ENCODE measurements around the gene PDZRN4.

The PDZRN4 gene

GRCh38 chr12:41193311-41193710 is 5.2 kb downstream of the PDZRN4 start:
- Mint-ChIP-seq H3K9me3 (ENCODE audit: low read depth) (no peaks in the 10 kb centered on the region), H3K4me1 (ENCODE audit: low read depth) (peaks cover 3% of the 10 kb centered on the region), H3K36me3 (no peaks in the 10 kb centered on the region), H3K27me3 (peaks cover 23% of the 10 kb centered on the region), H3K27ac (no peak overlapping the region), H3K4me3 (no peak overlapping the region)

GRCh38 chr12:41202051-41202450 is 13.9 kb downstream of the PDZRN4 start:
- no peaks in the 10 kb centered on the region for H3K9me3 Mint-ChIP-seq (ENCODE audit: low read depth)
- H3K4me1 Mint-ChIP-seq (ENCODE audit: low read depth), result no peaks in the 10 kb centered on the region
- H3K36me3 Mint-ChIP-seq, result no peaks in the 10 kb centered on the region
- H3K27ac Mint-ChIP-seq, result no peak overlapping the region
- H3K4me3 Mint-ChIP-seq, result no peak overlapping the region
- peaks cover 2% of the 10 kb centered on the region for H3K27me3 Mint-ChIP-seq

- Mint-ChIP-seq H3K27me3 (no peaks in the 10 kb centered on the region), H3K36me3 (no peaks in the 10 kb centered on the region), H3K27ac (no peak overlapping the region), H3K4me3 (no peak overlapping the region), H3K4me1 (ENCODE audit: low read depth) (no peaks in the 10 kb centered on the region), H3K9me3 (ENCODE audit: low read depth) (no peaks in the 10 kb centered on the region)
Observed at GRCh38 chr12:41205070-41205709, 17.1 kb downstream of the PDZRN4 start.

GRCh38 chr12:41206298-41206697 is 18.2 kb downstream of the PDZRN4 start:
- Mint-ChIP-seq H3K27ac (no peak overlapping the region), H3K27me3 (no peaks in the 10 kb centered on the region), H3K9me3 (ENCODE audit: low read depth) (no peaks in the 10 kb centered on the region), H3K4me1 (ENCODE audit: low read depth) (no peaks in the 10 kb centered on the region), H3K4me3 (no peak overlapping the region), H3K36me3 (no peaks in the 10 kb centered on the region)

GRCh38 chr12:41211448-41211847 is 23.3 kb downstream of the PDZRN4 start:
- Mint-ChIP-seq H3K27ac (no peak overlapping the region), H3K4me1 (ENCODE audit: low read depth) (no peaks in the 10 kb centered on the region), H3K36me3 (no peaks in the 10 kb centered on the region), H3K27me3 (peaks cover 10% of the 10 kb centered on the region), H3K9me3 (ENCODE audit: low read depth) (no peaks in the 10 kb centered on the region), H3K4me3 (no peak overlapping the region)

GRCh38 chr12:41212625-41213024 is 24.5 kb downstream of the PDZRN4 start:
- Mint-ChIP-seq H3K27me3 (peaks cover 10% of the 10 kb centered on the region), H3K27ac (no peak overlapping the region), H3K4me3 (no peak overlapping the region), H3K4me1 (ENCODE audit: low read depth) (no peaks in the 10 kb centered on the region), H3K36me3 (no peaks in the 10 kb centered on the region), H3K9me3 (ENCODE audit: low read depth) (no peaks in the 10 kb centered on the region)

- no peaks in the 10 kb centered on the region for H3K4me1 Mint-ChIP-seq (ENCODE audit: low read depth)
- H3K4me3 Mint-ChIP-seq, result no peak overlapping the region
- H3K27ac Mint-ChIP-seq, result no peak overlapping the region
- no peaks in the 10 kb centered on the region for H3K36me3 Mint-ChIP-seq
- H3K9me3 Mint-ChIP-seq (ENCODE audit: low read depth), result no peaks in the 10 kb centered on the region
- peaks cover 10% of the 10 kb centered on the region for H3K27me3 Mint-ChIP-seq
Observed at GRCh38 chr12:41213107-41213506, 25.0 kb downstream of the PDZRN4 start.

GRCh38 chr12:41213648-41214047 is 25.5 kb downstream of the PDZRN4 start:
- peaks cover 10% of the 10 kb centered on the region for H3K27me3 Mint-ChIP-seq
- no peak overlapping the region for H3K4me3 Mint-ChIP-seq
- no peak overlapping the region for H3K27ac Mint-ChIP-seq
- no peaks in the 10 kb centered on the region for H3K36me3 Mint-ChIP-seq
- H3K4me1 Mint-ChIP-seq (ENCODE audit: low read depth), result no peaks in the 10 kb centered on the region
- H3K9me3 Mint-ChIP-seq (ENCODE audit: low read depth), result no peaks in the 10 kb centered on the region

- Mint-ChIP-seq H3K27me3 (peaks cover 6% of the 10 kb centered on the region), H3K4me1 (ENCODE audit: low read depth) (no peaks in the 10 kb centered on the region), H3K36me3 (no peaks in the 10 kb centered on the region), H3K4me3 (no peak overlapping the region), H3K9me3 (ENCODE audit: low read depth) (no peaks in the 10 kb centered on the region), H3K27ac (no peak overlapping the region)
Observed at GRCh38 chr12:41217727-41218126, 29.6 kb downstream of the PDZRN4 start.

GRCh38 chr12:41220931-41221330 is 32.8 kb downstream of the PDZRN4 start:
- H3K4me1 Mint-ChIP-seq (ENCODE audit: low read depth), result no peaks in the 10 kb centered on the region
- no peaks in the 10 kb centered on the region for H3K36me3 Mint-ChIP-seq
- H3K9me3 Mint-ChIP-seq (ENCODE audit: low read depth), result no peaks in the 10 kb centered on the region
- H3K27ac Mint-ChIP-seq, result no peak overlapping the region
- H3K27me3 Mint-ChIP-seq, result no peaks in the 10 kb centered on the region
- no peak overlapping the region for H3K4me3 Mint-ChIP-seq

GRCh38 chr12:41221491-41221890 is 33.4 kb downstream of the PDZRN4 start:
- H3K9me3 Mint-ChIP-seq (ENCODE audit: low read depth), result no peaks in the 10 kb centered on the region
- no peak overlapping the region for H3K27ac Mint-ChIP-seq
- no peak overlapping the region for H3K4me3 Mint-ChIP-seq
- no peaks in the 10 kb centered on the region for H3K27me3 Mint-ChIP-seq
- no peaks in the 10 kb centered on the region for H3K4me1 Mint-ChIP-seq (ENCODE audit: low read depth)
- H3K36me3 Mint-ChIP-seq, result no peaks in the 10 kb centered on the region

- Mint-ChIP-seq H3K36me3 (no peaks in the 10 kb centered on the region), H3K27me3 (no peaks in the 10 kb centered on the region), H3K4me1 (ENCODE audit: low read depth) (no peaks in the 10 kb centered on the region)
Observed at GRCh38 chr12:41223600-41223999, 35.5 kb downstream of the PDZRN4 start.

GRCh38 chr12:41224066-41224465 is 35.9 kb downstream of the PDZRN4 start:
- no peak overlapping the region for H3K4me3 Mint-ChIP-seq
- no peaks in the 10 kb centered on the region for H3K4me1 Mint-ChIP-seq (ENCODE audit: low read depth)
- no peak overlapping the region for H3K27ac Mint-ChIP-seq
- H3K36me3 Mint-ChIP-seq, result no peaks in the 10 kb centered on the region
- H3K9me3 Mint-ChIP-seq (ENCODE audit: low read depth), result no peaks in the 10 kb centered on the region
- no peaks in the 10 kb centered on the region for H3K27me3 Mint-ChIP-seq

More at GRCh38 chr12:41223600-41223999, 35.5 kb downstream of the PDZRN4 start:
- H3K27ac Mint-ChIP-seq, result no peak overlapping the region
- no peak overlapping the region for H3K4me3 Mint-ChIP-seq
- no peaks in the 10 kb centered on the region for H3K9me3 Mint-ChIP-seq (ENCODE audit: low read depth)

- Mint-ChIP-seq H3K9me3 (ENCODE audit: low read depth) (no peaks in the 10 kb centered on the region), H3K4me1 (ENCODE audit: low read depth) (no peaks in the 10 kb centered on the region), H3K27ac (no peak overlapping the region)
Observed at GRCh38 chr12:41225179-41225578, 37.1 kb downstream of the PDZRN4 start.

GRCh38 chr12:41228066-41228820 is 40.1 kb downstream of the PDZRN4 start:
- no peak overlapping the region for H3K4me3 Mint-ChIP-seq
- no peak overlapping the region for H3K27ac Mint-ChIP-seq
- H3K27me3 Mint-ChIP-seq, result no peaks in the 10 kb centered on the region
- H3K9me3 Mint-ChIP-seq (ENCODE audit: low read depth), result no peaks in the 10 kb centered on the region
- no peaks in the 10 kb centered on the region for H3K4me1 Mint-ChIP-seq (ENCODE audit: low read depth)
- H3K36me3 Mint-ChIP-seq, result no peaks in the 10 kb centered on the region

More at GRCh38 chr12:41225179-41225578, 37.1 kb downstream of the PDZRN4 start:
- Mint-ChIP-seq H3K4me3 (no peak overlapping the region), H3K36me3 (no peaks in the 10 kb centered on the region), H3K27me3 (no peaks in the 10 kb centered on the region)

GRCh38 chr12:41230756-41231155 is 42.6 kb downstream of the PDZRN4 start:
- Mint-ChIP-seq H3K9me3 (ENCODE audit: low read depth) (no peaks in the 10 kb centered on the region), H3K4me1 (ENCODE audit: low read depth) (no peaks in the 10 kb centered on the region), H3K27ac (no peak overlapping the region), H3K36me3 (no peaks in the 10 kb centered on the region), H3K27me3 (no peaks in the 10 kb centered on the region), H3K4me3 (no peak overlapping the region)
